ENCODE data around the gene OR5I1.

DNA sequence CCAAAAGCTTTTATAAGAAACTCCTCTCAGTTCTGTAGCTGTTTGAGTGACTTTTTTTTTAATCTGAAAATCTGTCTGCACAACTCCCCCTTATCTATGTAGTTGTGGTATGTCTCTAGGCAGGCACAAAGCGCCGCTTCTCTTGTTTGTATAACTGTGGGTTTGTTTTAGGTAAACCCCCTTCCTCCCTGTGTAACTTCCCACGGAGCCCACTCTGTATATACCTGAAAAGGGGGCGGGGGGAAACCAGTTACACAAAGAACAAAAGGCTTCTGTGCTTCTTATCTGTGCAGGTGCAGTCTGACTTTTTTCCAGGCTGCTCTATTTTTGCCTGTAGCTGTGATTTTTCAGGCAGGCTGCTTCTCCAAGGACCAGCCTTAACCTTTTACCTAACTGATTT is 20.3 kb upstream of the OR5I1 start:
- TF ChIP-seq, protein P1, sequence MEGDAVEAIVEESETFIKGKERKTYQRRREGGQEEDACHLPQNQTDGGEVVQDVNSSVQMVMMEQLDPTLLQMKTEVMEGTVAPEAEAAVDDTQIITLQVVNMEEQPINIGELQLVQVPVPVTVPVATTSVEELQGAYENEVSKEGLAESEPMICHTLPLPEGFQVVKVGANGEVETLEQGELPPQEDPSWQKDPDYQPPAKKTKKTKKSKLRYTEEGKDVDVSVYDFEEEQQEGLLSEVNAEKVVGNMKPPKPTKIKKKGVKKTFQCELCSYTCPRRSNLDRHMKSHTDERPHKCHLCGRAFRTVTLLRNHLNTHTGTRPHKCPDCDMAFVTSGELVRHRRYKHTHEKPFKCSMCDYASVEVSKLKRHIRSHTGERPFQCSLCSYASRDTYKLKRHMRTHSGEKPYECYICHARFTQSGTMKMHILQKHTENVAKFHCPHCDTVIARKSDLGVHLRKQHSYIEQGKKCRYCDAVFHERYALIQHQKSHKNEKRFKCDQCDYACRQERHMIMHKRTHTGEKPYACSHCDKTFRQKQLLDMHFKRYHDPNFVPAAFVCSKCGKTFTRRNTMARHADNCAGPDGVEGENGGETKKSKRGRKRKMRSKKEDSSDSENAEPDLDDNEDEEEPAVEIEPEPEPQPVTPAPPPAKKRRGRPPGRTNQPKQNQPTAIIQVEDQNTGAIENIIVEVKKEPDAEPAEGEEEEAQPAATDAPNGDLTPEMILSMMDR (IDR thresholded peaks at IDR 0.05) = no peak
- no peak for TF ChIP-seq POLR2A (IDR thresholded peaks at IDR 0.05)
